BJ (cell line): Measurements from ENCODE around the gene MAGT1. TPM values are rescaled to one million over a fixed set of nuclear protein-coding genes. Genes with fewer than 3 reads are reported as not detected.

ENCODE experiments used
- CTCF ChIA-PET: fragments of 350-600 bp; formaldehyde crosslinking; extraction: SDS; loops from one replicate; lab custom pipeline; 2021; ENCODE audit warnings: antibody characterized with exemption, inconsistent platforms; lab: Yijun Ruan, JAX
- POLR2A ChIA-PET: fragments of 300-600 bp; sonication (Branson Sonifier 250); formaldehyde crosslinking; extraction: SDS; loops from one replicate; lab custom pipeline; 2021; ENCODE audit warnings: antibody characterized with exemption; lab: Charles Lee
- DNase-seq: peaks from one replicate; pipeline ENCODE4 v3.0.0-alpha.2; 2011; ENCODE audit warnings: low read depth
- H3K27me3 ChIP-seq: 2 replicates; pipeline ENCODE4 v1.6.0; 2011; ENCODE audit warnings: low read length; ENCODE audit not compliant: control insufficient read depth, insufficient read depth
- H3K36me3 ChIP-seq: 2 replicates; pipeline ENCODE4 v1.5.1; 2011; ENCODE audit warnings: low read length; ENCODE audit not compliant: control insufficient read depth, insufficient read depth
- H3K4me3 ChIP-seq: 2 replicates; pipeline ENCODE4 v1.5.1; 2011; ENCODE audit warnings: low read depth, mild to moderate bottlenecking, control low read depth, low read length
- CTCF ChIP-seq: IDR thresholded peaks from 2 replicates; pipeline ENCODE4 v1.5.1; 2011; ENCODE audit warnings: low read depth, mild to moderate bottlenecking, control low read depth, inconsistent platforms, low read length, moderate library complexity; ENCODE audit not compliant: insufficient read depth
- polyA plus RNA-seq: library from polyadenylated mRNA; depleted of rRNA; stranded (reverse); fragments of >200 nt; gene quantifications from 2 replicates; pipeline ENCODE4 v1.2.3, GENCODE V29; 2011; rRNA removed
- small RNA-seq: library from RNA; depleted of rRNA; stranded (forward); fragments of <200 nt; gene quantifications from one replicate; pipeline ENCODE3, GENCODE V24; 2012; ENCODE audit warnings: low replicate concordance, low read depth; ENCODE audit not compliant: insufficient read length

The MAGT1 gene
- polyA plus RNA-seq, 1 experiment, result 38.2 TPM

GRCh38 chrX:77788050-77788449, 107.2 kb downstream of the MAGT1 start:
- H3K4me3 ChIP-seq, result no peak overlapping the region
- DNase-seq, result no peak
- ChIA-PET POLR2A (no interaction called here), CTCF (no interaction called here)
- no peak for TF ChIP-seq CTCF
- no peaks in the 10 kb centered on the region for H3K27me3 ChIP-seq
- no peaks in the 10 kb centered on the region for H3K36me3 ChIP-seq

- CTCF ChIA-PET, result no interaction called here
- Histone ChIP-seq H3K4me3 (peak overlapping the region; percentile 71), H3K36me3 (no peaks in the 10 kb centered on the region), H3K27me3 (no peaks in the 10 kb centered on the region)
- POLR2A ChIA-PET, result no interaction called here
- DNase-seq, result no peak
- TF ChIP-seq CTCF, result no peak
Observed at GRCh38 chrX:77786365-77786680, 108.9 kb downstream of the MAGT1 start.

GRCh38 chrX:77785486-77786364, 109.5 kb downstream of the MAGT1 start, which contains the start of gene ATRX:
ATRX (minus strand) TSS chrX:77786216; CDS start chrX:77786001, 215 bp downstream.
- POLR2A ChIA-PET, result interaction anchor here (0.6 kb wide), 1 partner anchor 30 kb away, joined by 5 read pairs; no protein-coding TSS in a partner anchor
- DNase-seq, result peak; percentile 20
- TF ChIP-seq CTCF, result no peak
- no peaks in the 10 kb centered on the region for H3K27me3 ChIP-seq
- no peaks in the 10 kb centered on the region; the same call in 1 of the 2 replicates for H3K36me3 ChIP-seq
- H3K4me3 ChIP-seq, result peak within 1 kb of the TSS; percentile 71
- CTCF ChIA-PET, result interaction anchor here (1.1 kb wide), 1 partner anchor 11 kb away, joined by 3 read pairs; no protein-coding TSS in a partner anchor

GRCh38 chrX:77779695-77780094, 115.5 kb downstream of the MAGT1 start:
- no peak for DNase-seq
- no peaks in the 10 kb centered on the region for H3K27me3 ChIP-seq
- H3K36me3 ChIP-seq, result no peaks in the 10 kb centered on the region; the same call in 1 of the 2 replicates
- no peak overlapping the region for H3K4me3 ChIP-seq
- ChIA-PET POLR2A (no interaction called here), CTCF (no interaction called here)
- no peak for TF ChIP-seq CTCF

- CTCF ChIA-PET, result no interaction called here
- Histone ChIP-seq H3K27me3 (no peaks in the 10 kb centered on the region), H3K4me3 (no peak overlapping the region), H3K36me3 (no peaks in the 10 kb centered on the region; the same call in 1 of the 2 replicates)
- POLR2A ChIA-PET, result no interaction called here
- TF ChIP-seq CTCF, result no peak
- DNase-seq, result no peak
Observed at GRCh38 chrX:77776659-77777058, 118.6 kb downstream of the MAGT1 start.

Small RNAs within 50 kb of the gene (small RNA-seq; reads per million reads assigned to genes)
- gene RN7SL460P (not detected), gene RNU6-854P (not detected)

Other genes with a start within 250 kb of the MAGT1 start
- 20.6 and 37.2 TPM in 2 replicates for gene ATRX, start 109.2 kb downstream of the MAGT1 start, polyA plus RNA-seq
- 351 and 552 TPM in 2 replicates for gene COX7B, start 4.0 kb upstream of the MAGT1 start, polyA plus RNA-seq
- gene ATP7A, start 15.3 kb upstream of the MAGT1 start, polyA plus RNA-seq, result 2.4 and 5.2 TPM in 2 replicates
- gene PGAM4, start 74.2 kb upstream of the MAGT1 start, polyA plus RNA-seq, result 0.48 and 0.53 TPM in 2 replicates
- 474 and 622 TPM in 2 replicates for gene PGK1, start 208.8 kb upstream of the MAGT1 start, polyA plus RNA-seq
- 11.9 and 21.1 TPM in 2 replicates for gene TAF9B, start 244.2 kb upstream of the MAGT1 start, polyA plus RNA-seq